ENCODE results near the gene OVOL1.

- no peak for TF ChIP-seq POLR2A (IDR thresholded peaks at IDR 0.05)
- TF ChIP-seq CTCF (IDR thresholded peaks at IDR 0.05), result no peak
These were observed 10.8 kb downstream of the OVOL1 start for GRCh38 chr11:65797711-65798110.

All from heart left ventricle (tissue), 13 donors.